Measurements from ENCODE around the gene PAX6.
A peak's percentile ranks its signal among the peaks of the same experiment; 100 is the strongest.

The PAX6 gene

DNA sequence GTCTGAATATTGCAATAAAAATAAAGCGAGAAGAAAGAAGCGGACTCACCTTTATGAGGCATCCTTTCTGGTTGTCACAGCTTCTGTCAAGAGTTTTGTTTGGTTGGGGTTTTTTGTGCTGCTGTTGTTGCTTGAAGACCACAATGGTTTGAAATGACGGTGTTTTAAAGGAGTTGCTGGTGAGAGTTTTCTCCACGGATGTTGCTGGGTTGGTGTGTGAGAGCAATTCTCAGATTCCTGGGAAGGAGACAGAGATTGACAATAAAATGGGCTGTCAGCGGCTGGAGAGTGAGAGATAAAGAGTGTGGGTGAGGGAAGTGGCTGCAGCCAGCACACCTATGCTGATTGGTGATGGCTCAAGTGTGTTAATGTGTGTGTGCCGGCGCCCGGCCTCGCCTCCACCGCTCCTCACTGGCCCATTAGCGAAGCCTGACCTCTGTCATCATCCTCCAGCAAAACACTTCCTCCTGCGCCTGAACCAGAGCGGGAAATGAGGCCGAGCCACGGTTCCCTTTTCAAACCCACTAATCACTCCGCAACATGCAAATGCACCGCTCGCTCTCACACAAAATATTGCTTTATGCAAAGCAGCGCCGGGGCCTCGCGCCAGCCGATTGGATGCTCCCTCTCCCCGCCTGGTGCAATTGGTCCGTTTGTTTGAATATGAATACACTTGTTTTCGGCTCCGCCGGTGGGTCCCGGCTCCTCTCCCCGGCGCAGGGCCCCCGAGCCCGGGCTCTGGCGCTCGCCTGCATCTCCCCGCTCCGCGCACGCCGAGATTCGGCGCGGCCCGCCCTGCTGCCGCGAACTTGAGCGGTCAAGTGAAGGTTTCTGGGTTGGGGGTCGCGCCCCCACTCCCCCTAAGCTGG, at the start of gene PAX6:
Gene PAX6 (minus strand): TSS at position 544 of the 869 bp plus-strand sequence. CDS start 4,911 bp downstream, outside the sequence.
- peak; percentile 73 for DNase-seq

DNA sequence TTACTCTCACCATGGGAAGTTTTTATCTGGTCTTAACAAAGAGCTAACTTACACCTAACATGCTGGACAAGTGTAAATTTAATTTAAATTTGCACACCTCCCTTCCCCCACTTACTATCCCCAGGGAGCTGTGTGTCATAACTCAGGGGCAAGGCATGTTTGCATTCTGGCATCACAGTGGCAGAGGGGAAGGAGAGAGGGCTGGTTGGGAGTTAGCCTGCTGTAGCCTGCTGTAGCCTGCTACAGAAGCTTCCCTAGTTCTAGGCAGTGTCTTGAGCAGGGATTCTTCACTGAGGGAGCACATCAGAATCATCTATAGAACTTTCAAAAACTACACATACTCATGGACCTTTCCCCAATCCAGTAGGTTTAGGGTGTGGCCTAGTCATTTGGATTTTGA, 49.3 kb upstream of the PAX6 start:
- no peak for DNase-seq

DNA sequence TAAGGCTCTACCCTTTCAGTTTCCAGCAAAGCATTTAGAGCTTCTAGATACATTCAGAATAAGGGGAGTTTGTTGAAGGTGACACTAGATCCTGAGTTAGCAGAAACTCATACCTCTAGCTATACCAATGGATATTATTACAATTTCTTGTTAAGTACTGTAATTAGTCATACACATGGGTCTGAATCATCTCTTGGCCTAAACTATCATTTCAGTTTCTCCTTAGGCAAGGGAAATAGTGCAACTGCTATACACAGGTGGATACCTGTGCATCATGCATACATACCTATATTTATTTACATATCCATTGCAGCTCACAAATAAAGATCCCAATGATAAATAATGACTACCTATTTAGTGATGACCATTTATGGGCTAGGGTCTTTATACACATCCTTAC, 45.1 kb upstream of the PAX6 start:
- no peak for DNase-seq

DNA sequence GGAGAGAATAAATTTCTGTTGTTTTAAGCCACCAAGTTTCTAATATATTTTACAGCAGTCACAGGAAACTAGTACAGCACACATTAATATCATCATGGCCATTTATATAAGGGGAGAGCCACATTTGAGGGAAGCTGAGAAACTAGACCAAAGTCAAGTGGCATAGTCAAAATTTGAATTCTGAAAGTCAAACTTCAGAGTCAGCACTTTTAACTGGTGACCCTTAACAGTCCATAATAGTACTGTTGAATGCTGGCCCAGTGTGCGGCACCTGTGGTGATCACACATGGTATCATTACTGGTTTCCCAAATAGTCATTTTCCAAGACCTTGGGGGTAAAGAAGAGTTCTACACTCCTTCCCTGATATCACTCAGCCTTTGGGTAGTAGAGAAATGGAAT, 44.3 kb upstream of the PAX6 start:
- no peak for DNase-seq

DNA sequence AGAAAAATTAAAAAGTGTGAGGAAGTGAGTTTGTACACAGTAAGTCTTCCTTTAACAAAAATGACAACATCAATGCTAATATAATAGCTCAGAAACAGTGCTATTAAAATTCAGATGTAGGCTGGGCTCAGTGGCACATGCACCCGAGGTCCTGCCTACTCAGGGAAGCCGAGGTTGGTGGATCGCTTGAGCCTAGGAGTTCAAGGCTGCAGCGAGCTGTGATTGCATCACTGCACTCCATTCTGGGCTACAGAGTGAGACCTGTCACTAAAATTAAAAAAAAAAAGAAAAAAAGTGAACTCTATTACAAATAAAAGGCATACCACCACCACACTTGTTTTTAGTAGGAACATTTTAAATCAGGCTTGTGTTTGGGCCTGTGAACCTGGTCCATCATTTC, 39.2 kb upstream of the PAX6 start:
- DNase-seq, result no peak

DNA sequence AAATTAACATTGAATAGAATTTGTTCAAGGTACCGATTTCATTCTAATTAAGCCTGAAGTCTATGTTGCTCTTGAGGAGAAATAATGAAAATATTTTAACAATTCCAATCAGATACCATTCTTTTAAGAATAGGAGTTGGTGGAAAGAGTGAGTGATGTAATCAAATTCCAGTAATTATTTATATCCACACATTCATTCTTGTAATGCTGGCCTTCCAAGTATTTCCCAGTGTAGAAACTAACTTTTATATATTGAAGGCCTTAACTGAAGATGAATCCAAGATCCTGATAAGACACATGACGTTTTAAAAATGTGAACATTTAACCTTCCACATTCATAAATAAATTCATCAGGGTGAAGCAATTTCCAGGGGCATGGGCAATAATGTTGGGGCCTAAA, 36.6 kb upstream of the PAX6 start:
- DNase-seq, result no peak

DNA sequence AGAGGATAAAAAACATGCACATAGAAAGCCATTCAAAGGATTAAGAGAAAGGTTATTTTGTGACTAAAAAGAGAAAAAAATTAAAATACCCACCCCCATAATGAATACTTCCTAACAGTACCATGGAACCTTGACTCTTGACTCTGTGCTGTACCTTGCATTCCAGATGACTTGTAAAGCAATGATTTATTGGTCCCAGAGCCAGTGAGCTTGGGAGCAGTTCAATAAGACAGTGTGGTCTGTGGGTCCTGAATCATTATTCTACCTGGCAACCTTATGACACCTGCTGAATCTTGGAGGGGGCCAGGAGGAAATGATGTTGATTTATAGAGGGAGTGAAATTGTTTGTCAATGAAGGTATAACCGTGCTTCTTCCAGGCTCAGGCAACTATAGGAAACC, 34.2 kb upstream of the PAX6 start:
- DNase-seq, result no peak

DNA sequence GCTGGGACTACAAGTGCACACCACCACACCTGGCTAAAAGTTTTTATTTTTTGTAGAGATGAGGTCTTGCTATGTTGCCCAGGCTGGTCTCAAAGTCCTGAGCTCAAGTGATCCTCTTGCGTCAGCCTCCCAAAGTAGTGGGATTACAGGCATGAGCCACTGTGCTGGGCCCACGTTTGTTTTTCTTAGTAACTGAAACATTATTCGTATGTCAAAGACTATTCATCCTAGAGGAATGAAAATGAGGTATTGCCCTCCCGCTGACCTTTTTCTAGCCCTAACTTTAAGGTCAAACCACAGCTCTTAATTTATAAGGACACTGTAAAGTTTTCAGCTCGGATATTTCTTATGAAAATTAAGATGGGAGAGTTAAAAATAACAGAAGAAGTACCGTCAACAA, 33.2 kb upstream of the PAX6 start:
- DNase-seq, result no peak

DNA sequence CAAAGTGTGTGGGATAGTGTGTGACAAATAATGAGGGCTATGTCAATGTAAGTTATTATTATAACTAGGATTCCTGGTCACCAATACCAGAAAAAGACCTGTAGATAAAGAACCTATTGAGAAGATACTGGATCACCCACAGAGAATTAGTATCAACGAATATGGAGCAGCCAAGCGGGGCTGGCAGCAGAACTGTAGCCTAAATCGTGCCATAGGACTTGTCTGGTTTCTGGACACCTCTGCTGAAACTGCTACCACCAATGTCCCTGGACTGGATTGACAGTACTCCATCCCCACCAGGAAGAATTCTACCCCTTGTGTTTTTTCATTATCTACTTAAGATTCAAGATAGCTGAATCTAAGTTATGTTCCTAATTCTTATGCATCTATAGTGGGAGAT, 30.3 kb upstream of the PAX6 start:
- DNase-seq, result no peak

DNA sequence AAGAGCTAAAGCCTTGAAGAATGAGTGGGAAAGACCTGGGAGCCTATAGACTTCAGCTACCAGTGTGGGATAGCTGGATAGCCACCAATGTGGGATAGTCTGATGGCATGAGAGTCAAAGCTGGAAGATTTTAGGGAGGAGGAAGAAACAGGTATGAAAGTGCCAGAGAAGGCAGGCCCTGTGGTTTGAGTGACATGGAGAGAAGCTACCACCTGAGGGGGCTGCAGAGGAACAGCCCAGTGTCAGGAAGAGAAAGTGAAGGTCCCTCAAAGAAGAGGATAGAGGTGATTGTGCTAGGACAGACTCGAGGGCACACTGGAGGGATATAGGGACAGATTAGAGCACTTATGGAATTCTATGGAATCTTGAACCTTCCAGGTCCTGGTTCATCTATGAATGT, 23.1 kb upstream of the PAX6 start:
- DNase-seq, result no peak

DNA sequence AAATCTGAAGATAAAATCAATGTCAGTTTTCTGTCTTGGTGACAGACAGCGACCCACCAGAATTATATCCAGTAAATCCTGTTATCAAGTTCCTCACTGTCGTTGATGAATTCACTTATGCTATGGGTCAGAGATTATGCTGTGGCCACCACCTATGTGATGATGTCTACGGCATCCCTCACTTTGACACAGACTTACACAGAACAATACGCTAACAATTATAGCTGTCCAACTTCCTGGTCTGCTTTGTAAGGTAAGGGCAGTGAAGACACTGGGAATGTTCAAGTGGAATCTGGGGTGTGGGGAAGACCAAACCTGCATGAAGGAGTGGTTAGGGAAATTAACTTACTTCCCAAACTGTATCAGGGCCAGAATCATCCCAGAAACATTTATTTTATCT, 19.3 kb upstream of the PAX6 start:
- DNase-seq, result no peak

DNA sequence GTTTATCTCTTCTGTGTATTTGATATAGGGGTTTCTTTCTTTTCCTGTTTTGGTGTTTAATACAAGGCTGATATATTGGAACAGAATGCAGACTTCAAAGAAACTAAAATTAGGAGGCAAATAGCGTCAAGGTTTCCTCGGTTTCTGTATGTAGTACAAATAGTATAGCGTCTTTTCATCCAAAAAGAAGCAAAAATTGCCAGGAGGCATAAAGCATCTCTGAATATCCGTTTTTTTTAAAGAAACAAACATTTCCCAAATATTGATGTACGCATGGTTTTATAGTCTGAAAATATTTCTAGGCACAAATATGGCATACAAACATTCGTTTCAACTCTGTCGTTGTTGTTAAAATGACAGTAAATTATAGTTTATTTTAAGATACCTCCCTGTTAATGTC, 17.1 kb upstream of the PAX6 start:
- DNase-seq, result no peak

DNA sequence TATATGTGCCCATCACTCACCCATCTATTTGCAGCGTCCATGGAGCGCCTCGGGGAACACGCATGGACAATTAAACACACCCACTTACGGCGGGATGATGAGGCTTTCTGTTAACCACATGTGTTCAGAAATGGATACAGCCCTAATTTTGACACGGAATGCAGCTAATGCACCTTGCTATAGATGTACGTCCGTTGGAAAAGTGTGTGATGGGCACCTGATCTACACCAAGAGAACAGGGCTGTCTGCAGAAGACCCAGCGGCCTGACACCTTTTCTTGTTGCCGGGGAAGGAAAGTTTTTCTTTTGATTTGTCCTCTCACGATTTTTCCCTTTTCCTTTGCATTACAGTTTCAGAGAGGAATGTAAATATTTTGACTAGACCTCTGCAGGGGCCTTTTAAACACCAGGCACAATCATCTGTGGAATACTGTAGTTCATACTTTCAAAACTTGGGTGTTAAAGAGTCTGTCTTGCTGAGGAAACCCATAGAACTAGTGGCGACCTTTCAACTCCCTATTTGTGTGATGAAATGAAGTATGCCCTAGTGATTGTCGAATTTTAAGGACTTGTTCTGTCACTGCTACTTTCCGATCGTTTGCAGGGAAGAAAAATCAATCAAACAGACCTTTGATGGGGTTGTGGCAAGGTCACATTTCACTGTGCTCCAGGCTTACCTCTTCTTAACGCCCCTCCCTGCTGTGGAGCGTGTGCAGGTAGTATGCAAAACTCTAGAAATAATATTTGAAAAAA, 16.5 kb upstream of the PAX6 start:
- no peak for DNase-seq

DNA sequence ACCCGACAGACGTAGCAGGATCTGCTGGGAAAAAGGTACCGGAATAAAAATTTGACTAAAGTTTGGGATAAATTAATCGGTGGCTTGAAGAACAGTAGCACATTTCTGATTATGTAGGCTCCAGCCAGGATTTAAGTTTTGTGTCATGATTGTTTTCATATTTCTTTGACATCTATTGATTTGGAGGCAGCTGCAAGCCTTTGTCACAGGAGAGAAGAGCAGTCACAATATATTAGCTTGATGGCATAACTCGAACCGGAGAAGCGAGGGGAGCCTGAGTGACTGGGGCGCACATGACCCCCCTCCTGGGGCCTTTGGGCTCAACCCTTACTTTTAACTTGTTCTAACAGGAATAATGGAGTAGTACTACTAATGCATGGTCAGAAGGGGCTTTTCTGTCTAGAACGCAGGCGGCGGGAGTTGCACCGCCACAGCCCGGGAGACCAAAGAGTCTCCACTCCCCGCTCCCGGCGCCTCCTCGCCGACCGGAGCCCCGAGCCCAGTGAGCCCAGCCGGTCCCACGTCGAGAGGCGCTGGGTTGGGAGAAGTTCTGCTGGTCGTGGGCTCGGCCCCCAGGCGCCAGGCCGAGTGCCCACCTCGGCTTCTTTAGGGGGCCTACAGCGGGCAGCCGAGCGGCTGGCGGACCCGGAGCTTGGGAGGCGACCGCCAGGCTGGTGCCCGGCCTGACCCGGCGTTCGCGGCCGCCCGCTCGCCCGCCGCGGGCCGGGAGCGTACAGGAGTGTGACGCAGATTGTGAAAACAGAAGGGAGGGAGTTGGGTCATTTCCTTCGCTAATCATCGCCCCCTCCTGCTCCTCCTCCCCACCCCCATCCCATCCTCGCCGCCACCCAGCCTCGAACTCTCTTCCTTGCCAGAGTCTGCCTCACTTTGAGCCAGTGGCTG, 15.7 kb upstream of the PAX6 start:
- no peak for DNase-seq

DNA sequence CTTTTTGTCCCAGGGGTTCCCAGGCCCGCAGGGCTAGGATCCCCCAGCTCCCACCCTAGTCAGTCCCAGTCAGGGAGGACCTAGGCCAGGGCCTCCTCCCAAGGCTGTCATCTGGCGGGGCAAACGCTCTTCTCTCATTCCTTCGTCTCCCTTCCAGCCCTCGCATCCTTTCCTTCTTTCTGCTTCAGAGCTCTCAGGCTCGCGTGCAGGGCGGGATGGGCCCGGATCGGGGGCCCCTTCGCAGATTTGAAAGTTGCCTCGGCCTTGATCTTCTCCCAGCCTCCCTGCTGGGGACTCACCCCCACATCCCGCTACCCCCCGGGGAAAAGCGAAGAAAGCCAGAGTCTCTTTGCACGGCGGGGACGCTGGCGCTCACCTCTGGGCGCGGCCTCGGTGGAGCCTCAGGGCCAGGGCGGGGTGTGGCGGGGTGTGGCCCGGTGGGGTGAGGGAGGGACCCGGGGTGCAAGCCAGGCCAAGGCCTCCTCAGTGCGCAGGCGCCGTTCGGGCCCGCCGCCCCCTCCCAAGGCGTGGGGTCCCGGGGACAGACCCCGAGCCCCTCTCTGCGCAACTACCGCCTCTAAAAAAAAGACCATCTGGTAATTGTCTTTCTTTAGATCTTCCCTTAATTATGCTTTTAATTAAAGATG, 14.8 kb upstream of the PAX6 start:
- DNase-seq, result no peak

DNA sequence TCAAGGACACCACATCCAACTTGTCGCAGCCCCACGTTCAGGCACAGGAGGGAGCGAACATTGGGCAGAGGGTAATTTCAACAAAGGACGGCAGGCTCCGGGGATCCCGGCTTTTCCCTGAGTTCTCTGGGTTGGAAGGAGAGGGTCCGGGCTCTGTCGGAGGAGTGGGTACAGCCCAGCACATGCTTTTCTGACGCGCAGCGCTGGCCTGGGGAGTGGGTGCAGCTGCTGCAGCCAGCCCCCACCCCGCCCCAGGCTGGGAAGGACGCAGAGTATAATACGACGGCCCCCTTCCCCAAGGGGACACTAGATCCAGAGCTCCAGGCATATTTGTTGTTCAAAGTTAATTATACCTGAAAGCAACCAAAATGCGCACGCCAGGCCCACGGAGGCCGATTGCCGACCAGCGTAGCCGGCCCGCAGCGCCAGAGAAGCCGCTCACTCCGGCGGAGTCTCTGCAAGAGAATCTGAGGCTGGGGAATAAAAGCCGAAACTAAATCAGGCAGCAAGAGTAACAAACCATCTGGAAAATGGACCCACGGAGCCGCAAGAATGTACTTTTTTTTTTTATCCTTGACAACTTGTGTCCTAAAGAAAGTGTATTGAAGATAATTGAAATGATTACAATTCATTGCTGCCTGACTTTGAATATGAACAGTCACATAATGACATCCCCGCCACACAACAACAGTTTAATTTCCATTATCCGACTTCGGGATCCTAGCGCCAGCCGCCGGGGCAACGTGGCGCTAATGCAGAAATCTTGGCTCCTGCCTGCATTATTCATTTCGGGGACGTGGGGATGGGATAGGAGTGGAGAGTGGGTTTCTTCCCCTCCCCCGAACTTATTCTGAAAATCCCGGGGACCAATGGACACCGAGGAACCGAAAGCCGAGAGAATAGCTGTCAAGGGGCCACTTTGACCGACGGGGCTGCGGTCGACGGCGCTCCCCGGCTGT, 14.0 kb upstream of the PAX6 start:
- no peak for DNase-seq

DNA sequence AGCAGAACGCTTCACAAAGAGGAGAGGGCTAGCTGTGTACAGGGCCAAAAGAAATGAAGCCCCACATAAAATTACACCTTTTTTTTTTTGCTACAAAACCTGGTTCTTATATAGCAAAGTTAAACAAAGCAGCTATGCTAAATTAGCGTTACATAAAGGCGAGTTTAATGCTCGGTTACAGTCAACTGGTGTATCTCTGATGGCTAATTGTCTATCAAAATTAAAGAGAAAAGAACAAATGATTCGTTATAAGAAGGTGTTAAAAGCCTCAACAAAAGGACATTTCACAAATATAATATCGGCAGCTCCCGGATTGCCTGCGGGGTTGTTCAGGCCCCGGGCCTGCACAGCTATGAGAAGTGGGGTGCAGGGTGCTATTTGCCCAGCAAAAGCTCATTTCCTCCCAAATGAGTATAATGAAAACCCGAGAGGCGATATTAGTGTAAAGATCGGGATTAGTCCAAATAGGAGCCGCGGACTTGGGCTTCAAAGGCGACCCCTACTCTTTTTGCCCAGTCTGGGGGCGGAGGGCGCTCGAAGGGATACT, 13.3 kb upstream of the PAX6 start:
- DNase-seq, result no peak

DNA sequence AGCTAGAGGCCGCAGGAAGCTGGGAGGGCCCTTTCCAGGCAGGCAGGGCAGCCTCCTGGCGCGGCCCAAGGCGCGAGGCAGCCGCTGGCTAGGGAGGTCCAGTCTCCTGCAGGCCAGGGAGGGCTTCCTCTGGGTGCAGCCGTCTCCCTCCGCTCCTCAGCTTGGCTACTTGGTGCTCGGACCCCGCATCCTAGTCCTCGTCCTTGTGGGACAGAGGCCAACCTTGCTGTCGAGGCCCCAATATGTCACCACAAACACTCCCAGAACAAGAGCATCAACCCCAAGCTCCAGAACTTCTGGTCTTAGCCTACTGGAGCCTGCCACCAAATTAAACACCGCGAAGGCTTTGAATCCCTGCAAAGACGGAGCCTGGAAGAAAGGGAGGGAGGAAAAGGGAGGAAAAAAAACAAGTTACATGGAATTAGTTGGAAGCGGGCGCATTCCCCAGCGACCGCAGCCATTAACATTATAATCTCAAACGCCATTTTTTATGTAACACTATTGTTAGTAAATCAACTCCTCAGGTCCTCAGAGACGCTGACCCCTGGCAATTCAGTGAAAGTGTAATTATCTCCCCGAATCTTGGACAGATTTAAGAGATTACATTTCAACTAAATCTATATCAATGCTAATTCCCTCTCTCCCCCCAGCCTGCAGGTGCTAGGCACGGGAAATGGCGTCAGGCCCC, 12.7 kb upstream of the PAX6 start:
- DNase-seq, result no peak

DNA sequence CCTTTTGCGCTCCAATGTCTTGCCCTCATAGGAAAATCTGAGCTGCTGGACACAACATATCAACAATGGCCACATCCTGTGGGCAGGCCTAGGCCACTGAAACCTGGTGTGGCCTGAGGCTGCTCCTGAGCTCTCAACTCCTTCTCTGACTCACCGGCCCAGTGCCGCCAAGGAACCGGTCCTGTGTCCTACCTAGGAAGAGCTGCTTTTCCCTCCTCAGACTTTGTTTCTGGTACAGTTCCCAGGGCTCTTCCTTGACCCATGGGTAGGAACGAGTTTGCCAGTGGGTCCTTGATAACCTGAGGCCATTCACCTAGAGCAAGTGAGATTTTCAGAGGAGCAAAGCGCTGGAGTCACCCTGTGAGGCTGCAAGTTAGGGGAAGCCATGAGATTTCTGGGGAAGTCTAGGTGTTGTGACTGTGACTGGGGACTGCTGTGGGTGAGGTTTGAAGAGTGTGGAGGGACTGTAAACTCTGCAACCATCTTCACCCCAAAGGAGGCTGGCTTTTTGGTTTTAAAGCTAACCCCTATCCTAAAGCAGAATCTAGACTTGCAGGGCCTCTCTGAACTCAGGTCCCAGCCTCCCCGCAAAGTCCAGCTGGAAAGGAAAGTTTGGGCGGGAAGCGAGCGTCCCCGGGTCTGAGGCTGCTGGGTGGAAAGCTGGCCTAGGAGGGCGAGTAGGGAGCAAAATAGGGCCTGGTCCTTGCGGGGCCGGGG, 12.0 kb upstream of the PAX6 start:
- no peak for DNase-seq
